ENCODE results near the gene SYF2. TPM values are rescaled to one million over a fixed set of nuclear protein-coding genes. Genes with fewer than 3 reads are reported as not detected.
"Not testable (repeated sequence)": the region's sequence is repeated elsewhere in the genome, so short reads cannot be mapped to it uniquely, and the experiment has no call there.

Gene SYF2
- total and polyA plus RNA-seq, 12 donors: 28.0 to 55.9 (median 36.9) TPM

- Histone ChIP-seq H3K36me3 (peaks cover 0 to 63% (median 43%) of the 10 kb centered on the region in 9 donors), H3K9me3 (no peaks in the 10 kb centered on the region), H3K27ac (peak overlapping the region in 3 of 10 donors; percentile 98 to 100 (median 99)), H3K27me3 (no peaks in the 10 kb centered on the region), H3K4me1 (peaks cover 2 to 63% (median 45%) of the 10 kb centered on the region in 9 donors), H3K4me3 (peak overlapping the region; percentile 76 to 96 (median 85))
- DNase-seq (no peak), ATAC-seq (no peak)
- no peak for TF ChIP-seq CTCF (IDR thresholded peaks at IDR 0.05)
- intact Hi-C loops (cut with DNase I): loop anchor here in 2 of 10 donors (5.0 to 10.0 kb wide), 3 partner anchors 92 to 569 kb away; partner anchors contain the start of genes MTFR1L (in 1 of the 2) and TMEM50A (in 1 of the 2)
- WGBS, 2 donors: 69 to 71% methylated on average over 5 of the region's 5 CpGs
These were observed 13.1 kb upstream of the SYF2 start for GRCh38 chr1:25245393-25245792.

- ATAC-seq: no peak
- Histone ChIP-seq H3K4me1 (peaks cover 7 to 76% (median 60%) of the 10 kb centered on the region in 9 donors), H3K9me3 (no peaks in the 10 kb centered on the region), H3K27ac (no peak overlapping the region), H3K36me3 (peaks cover 0 to 63% (median 43%) of the 10 kb centered on the region in 9 donors), H3K27me3 (no peaks in the 10 kb centered on the region), H3K4me3 (no peak overlapping the region)
- WGBS, 2 donors: 56 to 63% methylated on average over 6 of the region's 6 CpGs
- no peak for DNase-seq
- no peak for TF ChIP-seq CTCF (IDR thresholded peaks at IDR 0.05)
- intact Hi-C loops (cut with DNase I): loop anchor here in 3 of 10 donors (5.0 to 10.0 kb wide), 3 partner anchors 98 to 573 kb away; partner anchors contain the start of gene MTFR1L (in 2 of the 3)
These were observed 11.6 kb upstream of the SYF2 start for GRCh38 chr1:25243907-25244306.

- H3K4me1 ChIP-seq: peaks cover 7 to 78% (median 61%) of the 10 kb centered on the region in 9 donors
- DNase-seq (peak; percentile 89 to 92), ATAC-seq (peak; percentile 90 to 96 (median 95))
- intact Hi-C loops (cut with DNase I): loop anchor here in 5 of 10 donors (5.0 to 10.0 kb wide), 4 partner anchors 102 to 577 kb away; partner anchors contain the start of gene MTFR1L (in 4 of the 5)
- H3K36me3 ChIP-seq: peaks cover 0 to 61% (median 35%) of the 10 kb centered on the region in 9 donors
- peak overlapping the region; percentile 80 to 94 (median 88) for H3K27ac ChIP-seq
- peak overlapping the region; percentile 20 to 61 (median 48) for H3K4me3 ChIP-seq
- no peaks in the 10 kb centered on the region for H3K9me3 ChIP-seq
- H3K27me3 ChIP-seq: no peaks in the 10 kb centered on the region
- TF ChIP-seq CTCF (IDR thresholded peaks at IDR 0.05): peak; percentile 47 to 79 (median 63)
- 1% methylated on average over 41 of the region's 41 CpGs for WGBS, 2 donors
These were observed 7.6 kb upstream of the SYF2 start for GRCh38 chr1:25239681-25240541.

DNA sequence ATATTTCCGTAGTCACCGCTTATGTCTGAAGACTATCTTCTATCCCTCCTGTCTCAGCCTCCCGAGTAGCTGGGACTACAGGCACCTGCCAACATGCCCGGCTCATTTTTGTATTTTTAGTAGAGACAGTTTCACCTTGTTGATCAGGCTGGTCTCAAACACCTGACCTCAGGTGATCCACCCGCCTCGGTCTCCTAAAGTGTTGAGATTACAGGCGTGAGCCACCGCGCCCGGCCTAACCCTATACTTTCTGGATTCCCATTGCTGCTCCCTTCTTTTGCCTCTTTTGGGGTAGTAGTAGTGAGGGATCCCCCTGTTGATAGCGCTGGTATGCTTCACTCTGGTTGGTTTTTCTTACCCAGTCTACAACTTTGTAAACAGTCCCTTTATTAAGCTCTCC is 5.7 kb upstream of the SYF2 start:
- peaks cover 12 to 76% (median 55%) of the 10 kb centered on the region in 9 donors for H3K4me1 ChIP-seq
- H3K9me3 ChIP-seq: no peaks in the 10 kb centered on the region
- ATAC-seq (no peak), DNase-seq (no peak)
- WGBS, 2 donors: 92% methylated on average over 11 of the region's 11 CpGs
- no peak for TF ChIP-seq CTCF (IDR thresholded peaks at IDR 0.05)
- peaks cover 0 to 54% (median 17%) of the 10 kb centered on the region in 9 donors for H3K36me3 ChIP-seq
- peak overlapping the region in 1 of 10 donors; percentile 6 for H3K27ac ChIP-seq
- intact Hi-C loops (cut with DNase I): loop anchor here in 3 of 10 donors (10.0 kb wide), 2 partner anchors 107 to 577 kb away; partner anchors contain the start of gene MTFR1L (in 2 of the 3)
- no peak overlapping the region for H3K4me3 ChIP-seq
- no peaks in the 10 kb centered on the region for H3K27me3 ChIP-seq

DNA sequence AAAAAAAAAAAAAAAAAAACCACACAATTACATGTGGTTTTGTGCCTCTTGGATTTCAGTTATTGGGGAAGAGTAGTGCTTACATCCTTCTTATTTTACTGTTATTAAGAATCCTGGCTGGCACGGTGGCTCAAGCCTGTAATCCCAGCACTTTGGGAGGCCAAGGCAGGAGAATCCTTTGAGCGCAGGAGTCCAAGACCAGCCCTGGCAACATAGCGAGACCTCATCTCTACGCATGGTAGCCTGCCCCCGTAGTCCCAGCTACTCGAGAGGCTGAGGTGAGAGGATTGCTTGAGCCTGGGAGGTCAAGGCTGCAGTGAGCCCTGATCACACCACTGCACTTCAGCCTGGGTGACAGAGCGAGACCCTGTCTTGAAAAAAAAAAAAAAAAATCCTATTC is 4.0 kb upstream of the SYF2 start:
- not testable (repeated sequence) for DNase-seq, H3K4me3 ChIP-seq, H3K9me3 ChIP-seq, H3K27me3 ChIP-seq, ATAC-seq
- H3K4me1 ChIP-seq: peaks cover 12 to 69% (median 56%) of the 10 kb centered on the region in 9 donors
- peak overlapping the region in 1 of 10 donors; percentile 26 for H3K27ac ChIP-seq
- H3K36me3 ChIP-seq: peaks cover 0 to 38% (median 0%) of the 10 kb centered on the region in 9 donors
- intact Hi-C loops (cut with DNase I): loop anchor here in 3 of 10 donors (10.0 kb wide), 2 partner anchors 109 to 579 kb away; partner anchors contain the start of gene MTFR1L (in 2 of the 3)
- 93 to 96% methylated on average over 7 of the region's 7 CpGs for WGBS, 2 donors

DNA sequence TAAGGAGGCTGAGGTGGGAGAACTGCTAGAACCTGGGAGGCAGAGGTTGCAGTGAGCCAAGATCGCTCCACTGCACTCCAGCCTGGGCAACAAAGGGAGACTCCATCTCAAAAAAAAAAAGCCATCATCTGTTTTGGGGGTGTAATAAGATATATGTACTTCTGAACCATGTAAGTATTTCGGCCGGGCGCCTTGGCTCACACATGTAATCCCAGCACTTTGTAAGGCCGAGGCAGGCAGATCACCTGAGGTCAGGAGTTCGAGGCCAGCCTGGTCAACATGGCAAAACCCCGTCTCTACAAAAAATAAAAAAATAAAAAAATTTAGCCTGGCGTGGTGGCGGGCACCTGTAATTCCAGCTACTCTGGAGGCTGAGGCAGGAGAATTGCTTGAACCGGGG is 3.1 kb upstream of the SYF2 start:
- not testable (repeated sequence) for H3K27me3 ChIP-seq, DNase-seq, ATAC-seq, H3K4me3 ChIP-seq, H3K9me3 ChIP-seq, H3K27ac ChIP-seq
- Histone ChIP-seq H3K4me1 (peaks cover 12 to 68% (median 55%) of the 10 kb centered on the region in 9 donors), H3K36me3 (peaks cover 0 to 39% (median 0%) of the 10 kb centered on the region in 9 donors)
- intact Hi-C loops (cut with DNase I): loop anchor here in 3 of 10 donors (10.0 kb wide), 2 partner anchors 109 to 579 kb away; partner anchors contain the start of gene MTFR1L (in 2 of the 3)
- WGBS, 2 donors: 96 to 97% methylated on average over 10 of the region's 10 CpGs
